HG03571 (cell line): ENCODE data around the gene SRPK1.

Source experiments
- ATAC-seq: cut with Tn5 transposase; IDR thresholded peaks from one replicate; pipeline ENCODE4 v1.9.1; 2021; ENCODE audit not compliant: unreplicated experiment

SRPK1 gene

DNA sequence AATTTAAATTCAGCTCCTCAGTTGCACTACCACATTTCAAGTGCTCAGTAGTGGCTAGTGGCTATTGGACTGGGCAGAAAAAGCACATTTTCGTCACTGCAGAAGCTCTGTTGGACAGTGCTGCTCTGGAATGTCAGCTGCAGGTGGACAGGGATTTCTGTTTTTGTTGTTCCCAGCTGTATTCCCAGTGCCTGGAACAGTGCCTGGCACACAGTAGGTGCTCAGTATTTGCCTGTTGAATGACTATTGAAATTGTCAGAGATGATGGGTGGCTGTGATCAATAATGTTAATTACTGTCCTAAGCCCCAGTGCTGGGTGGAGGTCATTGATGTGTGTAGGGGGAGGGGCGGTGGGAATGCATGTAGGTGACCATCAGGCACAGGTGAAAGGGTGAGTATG is 134.6 kb downstream of the SRPK1 start:
- no peak for ATAC-seq

DNA sequence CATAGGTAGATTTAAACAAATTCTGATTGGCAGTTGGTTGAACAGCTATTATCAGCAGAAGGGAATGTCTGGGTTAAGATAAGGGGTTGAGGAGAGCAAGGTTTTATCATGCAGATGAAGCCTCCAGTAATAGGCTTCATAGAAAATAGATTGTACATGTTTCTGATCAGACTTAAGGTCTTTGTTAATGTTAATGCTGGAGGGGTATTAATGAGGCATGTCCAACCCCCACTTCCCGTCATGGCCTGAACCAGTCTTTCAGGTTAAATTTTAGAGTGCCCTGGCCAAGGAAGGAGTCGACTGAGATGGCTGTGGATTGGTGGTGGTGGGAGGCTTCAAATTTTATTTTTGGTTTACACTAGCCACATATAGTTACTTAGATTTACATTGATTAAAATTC is 136.7 kb downstream of the SRPK1 start:
- no peak for ATAC-seq
